Measurements from ENCODE around the gene NFIA.

Gene NFIA

DNA sequence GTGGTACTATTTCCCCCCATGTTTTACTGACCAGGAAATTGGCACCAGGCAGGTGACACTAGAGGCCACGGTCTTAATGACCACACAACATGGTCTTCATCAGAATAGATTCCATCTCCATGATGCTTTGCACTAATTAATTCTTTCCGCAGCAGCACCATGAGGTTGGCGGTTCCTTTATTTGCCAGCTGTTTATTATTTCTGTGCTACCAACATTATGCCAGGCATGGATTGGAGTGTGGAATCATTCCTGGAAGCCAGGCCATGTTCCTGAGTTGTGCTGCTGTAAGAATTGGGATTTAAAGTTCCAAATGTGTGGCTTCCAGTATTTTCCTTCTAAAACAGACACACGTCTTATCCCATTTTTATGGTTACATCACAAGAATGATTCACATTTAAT is 107.8 kb downstream of the NFIA start:
- no peak for DNase-seq

DNA sequence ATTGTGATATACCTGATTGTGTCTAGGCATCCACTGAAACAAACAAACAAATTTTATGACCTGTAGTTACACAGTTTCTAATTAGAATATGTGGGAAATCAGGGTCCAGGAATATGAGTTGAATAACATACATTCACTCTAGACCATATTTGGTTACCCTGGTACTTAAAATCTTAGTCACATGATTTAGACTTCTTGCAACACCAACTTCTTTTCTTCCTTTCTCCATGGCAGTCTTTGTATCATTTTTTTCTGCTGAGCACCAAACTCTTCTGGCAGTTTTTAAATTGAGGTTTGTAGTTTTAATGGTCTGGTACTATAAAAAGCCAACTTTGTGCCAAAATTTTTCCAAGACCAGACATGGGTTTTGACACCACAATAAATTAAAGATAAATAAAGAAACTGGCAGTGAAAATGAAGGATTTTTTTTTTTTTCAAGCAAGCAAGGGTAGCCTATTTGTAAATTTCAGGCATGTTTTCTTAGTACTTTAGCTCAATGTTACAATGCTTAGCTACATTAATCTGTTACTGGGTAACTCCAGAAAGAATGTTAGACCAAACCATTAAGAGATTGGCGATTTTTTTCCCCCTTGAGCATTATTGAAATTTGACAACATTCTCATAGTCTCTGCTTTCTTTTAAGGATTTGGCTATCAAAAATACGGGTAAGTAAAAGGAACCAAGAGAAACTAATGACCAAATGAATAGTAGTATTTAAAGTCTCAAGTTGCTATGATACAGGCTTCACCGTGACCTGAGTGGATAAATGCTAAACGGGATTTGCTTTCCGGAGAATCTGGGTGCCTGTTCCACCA is 108.5 kb downstream of the NFIA start:
- DNase-seq: no peak

DNA sequence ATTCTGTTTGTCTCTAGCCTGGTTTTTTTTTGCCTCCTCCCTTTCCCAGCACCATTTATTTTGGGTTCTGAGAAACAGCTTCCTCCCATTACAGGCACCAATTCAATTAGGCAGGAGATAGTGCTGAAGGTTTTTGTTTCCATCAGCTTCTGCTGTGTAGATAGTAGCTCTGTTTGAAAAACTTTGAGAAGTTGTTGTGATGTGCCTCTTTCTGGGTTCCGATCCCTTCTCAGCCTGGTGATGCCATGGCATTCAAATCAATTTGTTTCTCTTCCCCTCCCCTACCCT is 109.0 kb downstream of the NFIA start:
- no peak for DNase-seq

- DNase-seq: no peak
These were observed 110.4 kb downstream of the NFIA start for GRCh38 chr1:61192663-61193330.

DNA sequence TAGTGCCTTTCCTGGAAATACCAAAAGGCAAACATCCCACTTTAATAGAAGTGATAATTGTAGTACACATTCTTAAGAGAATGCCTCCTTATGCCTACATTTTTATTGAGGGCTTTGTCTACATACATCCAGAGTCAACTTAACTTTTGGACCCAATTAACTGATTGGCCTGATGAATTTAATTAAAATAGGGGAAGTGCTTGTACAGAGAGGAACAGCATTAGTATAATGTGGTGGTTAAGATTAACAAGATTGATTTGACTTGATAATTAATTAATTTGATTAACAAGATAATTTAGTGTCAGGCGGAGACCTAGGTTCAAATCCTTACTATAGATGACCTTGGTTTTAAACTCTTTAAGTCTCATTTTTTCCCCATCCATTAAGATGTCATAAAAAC is 111.4 kb downstream of the NFIA start:
- no peak for DNase-seq

- DNase-seq: no peak
These were observed 116.2 kb downstream of the NFIA start for GRCh38 chr1:61198554-61198953.

DNA sequence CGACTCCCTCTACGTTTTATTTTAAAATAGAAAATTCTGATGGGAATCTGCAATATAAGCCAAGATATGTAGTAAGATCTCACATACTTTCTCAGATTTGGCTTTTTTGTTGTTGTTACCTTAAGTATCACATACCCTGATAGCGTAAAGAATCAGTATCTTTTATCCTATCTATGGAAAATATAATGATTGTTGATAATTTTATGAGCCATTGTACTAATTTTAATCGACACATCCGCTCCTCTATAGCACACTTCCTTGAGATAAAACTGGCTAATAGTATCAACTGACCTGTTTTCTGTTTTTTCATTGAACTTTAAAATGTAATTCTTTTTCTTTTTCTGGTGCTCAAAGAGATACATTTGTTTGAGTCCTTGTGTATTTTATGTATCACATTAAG is 118.7 kb downstream of the NFIA start:
- no peak for DNase-seq

DNA sequence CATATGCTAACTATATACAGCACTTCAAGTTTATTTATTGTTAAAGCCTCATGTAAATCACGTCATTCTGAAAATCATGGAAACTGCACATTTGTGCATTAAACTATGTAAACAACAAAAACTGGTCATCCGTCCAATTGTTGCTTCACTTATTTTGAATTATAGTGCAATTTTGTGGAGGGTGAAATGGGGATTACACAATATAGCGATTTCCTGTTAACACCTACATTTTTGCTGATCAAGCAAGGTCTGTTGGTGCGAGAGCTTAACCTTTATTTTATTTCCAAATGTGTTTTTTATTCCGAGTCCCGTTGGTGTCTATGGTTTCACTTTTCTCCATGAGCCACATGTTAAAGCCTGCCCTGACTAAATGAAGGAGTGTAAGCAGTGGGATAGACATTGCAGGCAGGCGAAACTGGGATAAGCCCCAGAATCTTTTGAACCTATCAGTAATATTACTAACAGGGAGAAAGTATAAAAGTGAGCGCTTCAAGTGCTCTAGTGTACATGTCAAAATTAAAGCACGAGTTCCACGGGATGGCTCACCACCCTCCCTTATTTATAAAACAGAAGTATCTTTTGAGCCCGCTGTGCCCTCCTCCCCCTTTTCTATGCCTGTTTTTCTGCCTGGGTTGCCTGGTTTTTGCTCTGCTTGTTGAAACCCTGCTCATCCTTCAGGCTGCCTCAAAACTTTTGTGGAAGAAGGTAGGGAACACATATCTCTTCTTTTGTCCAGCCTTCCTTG is 120.7 kb downstream of the NFIA start:
- DNase-seq: no peak

DNA sequence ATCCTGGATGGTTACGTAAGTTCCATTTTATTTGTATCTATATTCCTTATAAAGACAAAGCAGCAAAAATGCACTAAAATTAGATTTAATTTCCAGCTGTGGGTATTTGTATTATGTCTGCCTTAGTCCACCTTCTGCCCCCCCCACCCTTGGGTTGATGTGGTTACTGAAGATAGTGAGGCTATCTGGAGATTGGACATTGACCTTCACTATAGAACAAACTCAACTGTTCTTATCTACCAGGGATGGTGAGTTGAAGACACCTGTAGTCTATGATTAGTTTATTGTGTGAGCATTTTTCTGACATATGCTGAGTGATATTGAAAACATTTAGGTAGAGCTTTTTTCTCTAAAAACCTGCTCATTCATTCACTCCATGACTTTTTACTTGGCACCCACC is 122.2 kb downstream of the NFIA start:
- DNase-seq: no peak

DNA sequence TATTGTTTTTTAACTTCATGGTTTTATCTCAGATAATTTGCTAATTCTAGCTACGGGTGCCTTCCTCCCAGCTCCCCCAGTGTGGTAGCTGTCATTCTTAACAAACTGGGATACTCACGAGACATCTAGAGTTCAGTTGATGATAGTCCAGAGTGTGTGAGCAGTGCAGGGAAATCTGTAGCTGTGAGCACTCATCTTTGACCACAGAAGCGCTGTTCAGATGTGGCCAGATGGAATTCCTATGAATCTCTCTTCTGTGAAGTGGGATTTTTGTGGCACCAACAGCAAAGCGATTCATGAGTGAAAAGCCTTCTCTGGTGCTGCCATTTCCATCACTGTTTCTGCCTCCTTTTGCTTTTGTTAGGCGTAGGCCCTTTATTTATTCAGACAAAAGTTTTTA is 125.1 kb downstream of the NFIA start:
- DNase-seq: no peak

- DNase-seq: no peak
These were observed 125.8 kb downstream of the NFIA start for GRCh38 chr1:61208172-61208571.

- no peak for DNase-seq
These were observed 126.5 kb downstream of the NFIA start for GRCh38 chr1:61208831-61209230.

DNA sequence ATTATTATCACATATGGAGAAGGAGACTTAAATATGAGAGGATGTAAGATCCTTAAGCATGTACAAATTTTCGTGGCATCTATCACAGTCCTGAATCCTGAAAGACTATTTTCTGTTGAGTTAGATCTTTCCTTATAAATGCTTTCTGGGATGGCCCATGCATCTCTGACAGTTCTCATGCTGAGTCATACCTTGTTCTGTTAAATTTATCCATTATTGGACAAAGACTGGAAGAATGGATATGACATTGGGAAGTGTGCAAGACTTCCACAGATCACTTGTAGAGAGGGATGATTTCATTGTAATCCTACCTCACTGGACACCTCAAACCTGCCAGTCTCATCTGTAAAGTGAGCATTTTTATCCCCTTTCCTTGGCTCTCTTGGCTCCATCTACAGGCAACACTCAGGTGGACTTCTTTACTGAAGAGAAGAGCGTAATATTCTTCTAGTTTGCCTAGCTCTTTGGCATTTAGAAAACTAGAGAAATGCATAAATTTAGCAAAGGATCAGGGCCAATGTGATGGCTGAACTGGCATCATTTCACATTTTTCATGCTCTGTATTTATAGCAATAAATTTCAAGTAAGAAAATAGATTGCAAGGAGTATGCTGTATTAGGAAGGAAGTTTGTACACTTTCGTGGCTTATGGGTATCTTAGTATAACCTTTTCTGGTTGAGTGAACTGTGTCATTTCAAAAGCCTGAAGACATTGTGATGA is 128.2 kb downstream of the NFIA start:
- no peak for DNase-seq

GRCh38 chr1:61213245-61214011 is 131.1 kb downstream of the NFIA start:
- DNase-seq: no peak

DNA sequence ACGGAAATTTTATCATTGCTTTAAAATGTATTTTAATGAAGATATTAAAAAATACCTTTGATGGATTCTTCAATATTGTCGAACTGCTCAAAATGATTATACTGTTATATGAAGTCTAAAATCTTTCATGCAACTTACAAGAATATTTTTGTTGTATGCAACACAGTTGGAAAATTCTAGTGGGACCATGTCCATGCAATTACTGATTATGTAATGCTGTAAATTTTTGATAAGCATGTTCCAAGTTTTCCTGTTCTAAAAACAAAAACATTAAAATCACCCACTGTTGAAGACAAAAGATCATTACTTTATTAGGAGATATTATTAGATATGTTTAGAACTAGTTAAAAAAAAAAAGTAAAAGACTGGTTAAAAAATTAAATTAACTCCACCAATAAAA is 132.8 kb downstream of the NFIA start:
- no peak for DNase-seq

- no peak for DNase-seq
These were observed 133.4 kb downstream of the NFIA start for GRCh38 chr1:61215676-61216289.

DNA sequence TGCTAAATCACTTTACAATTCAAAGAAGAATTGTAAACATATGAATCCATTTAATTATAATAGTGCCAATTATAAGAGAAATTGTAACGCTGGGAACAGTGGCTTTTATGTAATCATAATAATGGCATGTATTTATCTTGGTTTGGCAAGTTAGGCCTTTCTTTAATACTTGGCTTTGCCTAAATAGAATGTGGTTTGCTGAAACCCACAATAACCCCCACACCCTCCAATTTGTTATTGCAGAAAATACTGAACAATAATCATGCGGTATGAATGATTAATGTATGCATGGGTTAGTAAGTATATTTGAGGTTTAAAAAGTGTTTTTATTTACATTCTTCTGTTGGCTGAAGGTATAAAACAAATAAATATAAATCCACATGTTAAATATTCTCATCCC is 138.2 kb downstream of the NFIA start:
- no peak for DNase-seq

GRCh38 chr1:61221642-61222041 is 139.3 kb downstream of the NFIA start:
- no peak for DNase-seq

DNA sequence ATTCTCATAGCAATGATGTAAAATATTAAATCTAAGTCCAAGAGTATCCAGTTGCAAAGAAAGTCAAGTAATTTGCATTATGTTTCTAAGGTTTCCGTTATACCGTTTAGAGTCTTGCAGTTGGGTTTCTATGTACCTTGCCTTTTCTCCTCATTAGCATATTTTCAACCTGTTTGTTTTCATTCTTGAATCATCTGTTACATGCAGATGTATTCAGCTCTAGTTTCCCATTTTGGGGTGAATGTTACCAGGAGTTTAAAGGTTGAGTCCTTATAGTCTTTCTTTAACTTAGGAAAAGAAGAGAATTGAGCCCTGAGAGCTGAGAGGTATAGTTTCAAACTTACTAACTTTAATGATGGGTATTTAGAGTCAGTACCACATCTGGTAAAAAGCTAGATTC is 139.9 kb downstream of the NFIA start:
- DNase-seq: no peak

DNA sequence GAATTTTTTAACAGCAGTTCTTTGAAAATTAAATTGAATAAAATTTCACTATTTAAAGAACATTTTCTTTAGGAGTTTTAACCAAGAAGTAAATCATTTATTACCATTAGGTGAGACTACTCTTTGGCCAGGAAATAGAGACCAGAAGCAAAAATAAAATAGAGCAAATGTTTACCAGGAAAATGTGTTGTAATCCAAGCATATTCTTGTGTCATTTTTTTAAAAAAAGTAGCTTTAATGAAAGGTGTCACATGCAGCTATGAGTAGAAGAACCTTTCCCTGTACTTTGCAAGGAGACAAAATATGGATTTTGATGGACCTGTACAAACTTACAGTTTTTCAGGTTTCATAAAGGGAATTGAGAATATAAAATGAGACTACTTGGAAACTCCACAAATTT is 140.8 kb downstream of the NFIA start:
- no peak for DNase-seq

- DNase-seq: no peak
These were observed 142.2 kb downstream of the NFIA start for GRCh38 chr1:61224609-61225008.

DNA sequence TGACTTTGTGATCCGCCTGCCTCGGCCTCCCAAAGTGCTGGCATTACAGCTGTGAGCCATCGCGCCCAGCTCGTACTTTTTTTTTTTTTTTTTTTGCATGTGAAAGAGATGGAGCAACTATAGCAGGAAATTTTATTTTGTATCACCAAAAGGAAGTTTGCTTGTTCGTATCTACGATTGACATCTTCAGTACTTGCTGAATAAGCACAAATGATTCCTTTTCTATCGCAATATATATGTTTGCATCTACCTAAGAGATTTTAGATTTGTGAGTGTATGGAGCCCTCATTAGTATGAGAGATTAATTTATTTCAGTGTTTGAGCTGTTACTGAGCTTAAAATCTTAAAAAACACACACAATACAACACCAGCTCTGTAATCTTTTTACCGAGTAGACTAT is 143.1 kb downstream of the NFIA start:
- DNase-seq: no peak
